ENCODE measurements around the gene DOCK7. TPM values are rescaled to one million over a fixed set of nuclear protein-coding genes. Genes with fewer than 3 reads are reported as not detected.
"Not testable (repeated sequence)": the region's sequence is repeated elsewhere in the genome, so short reads cannot be mapped to it uniquely, and the experiment has no call there.

The DOCK7 gene
- 51.0 and 61.8 TPM in 2 replicates for total RNA-seq (2014; rRNA removed; shearing (Covaris generic))

- DNase-seq (ENCODE audit: low read depth), result peak; percentile 83
These were observed at the start of gene DOCK7 for GRCh38 chr1:62687903-62688686. TSS of gene DOCK7 (minus strand) at chr1:62688386. CDS start at chr1:62688264, 122 bp downstream.

GRCh38 chr1:62735491-62736171 lies 47.4 kb upstream of the DOCK7 start:
- DNase-seq (ENCODE audit: low read depth), result peak; percentile 10

- DNase-seq (ENCODE audit: low read depth), result no peak
These were observed 44.1 kb upstream of the DOCK7 start for GRCh38 chr1:62732331-62732730.

- no peak for DNase-seq (ENCODE audit: low read depth)
These were observed 40.8 kb upstream of the DOCK7 start for GRCh38 chr1:62728963-62729362.

GRCh38 chr1:62727656-62728407 lies 39.6 kb upstream of the DOCK7 start:
- DNase-seq (ENCODE audit: low read depth), result no peak

GRCh38 chr1:62726011-62726442 lies 37.8 kb upstream of the DOCK7 start:
- DNase-seq (ENCODE audit: low read depth), result no peak

GRCh38 chr1:62725255-62725654 lies 37.1 kb upstream of the DOCK7 start:
- no peak for DNase-seq (ENCODE audit: low read depth)

- DNase-seq (ENCODE audit: low read depth), result no peak
These were observed 36.2 kb upstream of the DOCK7 start for GRCh38 chr1:62724430-62724829.

- DNase-seq (ENCODE audit: low read depth), result no peak
These were observed 35.7 kb upstream of the DOCK7 start for GRCh38 chr1:62723883-62724282.

- DNase-seq (ENCODE audit: low read depth), result no peak
These were observed 34.6 kb upstream of the DOCK7 start for GRCh38 chr1:62722796-62723195.

GRCh38 chr1:62720946-62721554 lies 32.9 kb upstream of the DOCK7 start:
- peak; percentile 58 for DNase-seq (ENCODE audit: low read depth)

- DNase-seq (ENCODE audit: low read depth), result not testable (repeated sequence)
These were observed 30.2 kb upstream of the DOCK7 start for GRCh38 chr1:62718400-62718799.

- DNase-seq (ENCODE audit: low read depth), result no peak
These were observed 29.3 kb upstream of the DOCK7 start for GRCh38 chr1:62717483-62717882.

GRCh38 chr1:62716397-62716796 lies 28.2 kb upstream of the DOCK7 start:
- no peak for DNase-seq (ENCODE audit: low read depth)

GRCh38 chr1:62712336-62713243 lies 24.4 kb upstream of the DOCK7 start:
- no peak for DNase-seq (ENCODE audit: low read depth)

GRCh38 chr1:62707744-62708120 lies 19.5 kb upstream of the DOCK7 start:
- no peak for DNase-seq (ENCODE audit: low read depth)

GRCh38 chr1:62706985-62707743 lies 19.0 kb upstream of the DOCK7 start:
- DNase-seq (ENCODE audit: low read depth), result no peak

- DNase-seq (ENCODE audit: low read depth), result not testable (repeated sequence)
These were observed 10.0 kb upstream of the DOCK7 start for GRCh38 chr1:62698161-62698560.

GRCh38 chr1:62694479-62694878 lies 6.3 kb upstream of the DOCK7 start:
- DNase-seq (ENCODE audit: low read depth), result not testable (repeated sequence)

- no peak for DNase-seq (ENCODE audit: low read depth)
These were observed 4.9 kb upstream of the DOCK7 start for GRCh38 chr1:62693123-62693522.
